MM.1S (cell line): ENCODE data around the gene SCN4B.

ENCODE experiments used
- DNase-seq: peaks from one replicate; pipeline ENCODE4 v3.0.0-alpha.2; 2015
- H2AFZ ChIP-seq: fragments of 300-600 bp; sonication (generic); 2 replicates; pipeline ENCODE4 v1.6.0; 2016; ENCODE audit warnings: antibody characterized with exemption, low read length
- H3F3A ChIP-seq: fragments of 300-600 bp; sonication (generic); 2 replicates; pipeline ENCODE4 v1.6.1; 2016; ENCODE audit warnings: mild to moderate bottlenecking, antibody characterized with exemption, low read length, moderate library complexity, mixed read lengths; ENCODE audit not compliant: insufficient read depth
- H3K27ac ChIP-seq: fragments of 300-600 bp; sonication (generic); 2 replicates; pipeline ENCODE4 v1.5.1; 2016; ENCODE audit warnings: mild to moderate bottlenecking, low read length
- H3K27me3 ChIP-seq: fragments of 300-600 bp; sonication (generic); replicated peaks from 2 replicates; pipeline ENCODE4 v1.6.0; 2016; ENCODE audit warnings: low read length; ENCODE audit not compliant: insufficient read depth
- H3K36me3 ChIP-seq: fragments of 300-600 bp; sonication (generic); replicated peaks from 2 replicates; pipeline ENCODE4 v1.6.1; 2016; ENCODE audit warnings: mild to moderate bottlenecking, low read length, mixed read lengths; ENCODE audit not compliant: insufficient read depth
- H3K4me1 ChIP-seq: fragments of 300-600 bp; sonication (generic); 2 replicates; pipeline ENCODE4 v1.6.1; 2016; ENCODE audit warnings: low read length, mixed read lengths
- H3K4me2 ChIP-seq: fragments of 300-600 bp; sonication (generic); 2 replicates; pipeline ENCODE4 v1.6.0; 2016; ENCODE audit warnings: low read depth, low read length
- H3K4me3 ChIP-seq: fragments of 300-600 bp; sonication (generic); 2 replicates; pipeline ENCODE4 v1.5.1; 2016; ENCODE audit warnings: low read length, mixed read lengths
- H3K79me2 ChIP-seq: fragments of 300-600 bp; sonication (generic); 2 replicates; pipeline ENCODE4 v1.6.1; 2016; ENCODE audit warnings: mixed run types, low read length, mixed read lengths
- H3K9ac ChIP-seq: fragments of 300-600 bp; sonication (generic); 2 replicates; pipeline ENCODE4 v1.6.1; 2016; ENCODE audit warnings: low read length, mixed read lengths
- H3K9me2 ChIP-seq: fragments of 300-600 bp; sonication (generic); replicated peaks from 2 replicates; pipeline ENCODE4 v1.6.1; 2016; ENCODE audit warnings: mild to moderate bottlenecking, low read length, mixed read lengths; ENCODE audit not compliant: insufficient read depth
- H3K9me3 ChIP-seq: fragments of 300-600 bp; sonication (generic); replicated peaks from 2 replicates; pipeline ENCODE4 v1.6.1; 2016; ENCODE audit warnings: mild to moderate bottlenecking, low read length, mixed read lengths; ENCODE audit not compliant: insufficient read depth
- H4K20me1 ChIP-seq: fragments of 300-600 bp; sonication (generic); 2 replicates; pipeline ENCODE4 v1.6.1; 2016; ENCODE audit warnings: mild to moderate bottlenecking, low read length, moderate library complexity, mixed read lengths; ENCODE audit not compliant: insufficient read depth
- CTCF ChIP-seq: fragments of 300-600 bp; sonication (generic); IDR thresholded peaks from 2 replicates; pipeline ENCODE4 v1.5.1; 2016; ENCODE audit warnings: antibody characterized with exemption, low read length, mixed read lengths
- EZH2 ChIP-seq: fragments of 300-600 bp; sonication (generic); optimal IDR thresholded peaks from 2 replicates; pipeline ENCODE3; 2017; ENCODE audit warnings: low read depth, mild to moderate bottlenecking, antibody characterized with exemption, low read length, mixed read lengths
- EZH2phosphoT487 ChIP-seq: fragments of 300-600 bp; sonication (generic); IDR thresholded peaks from 2 replicates; pipeline ENCODE4 v1.6.1; 2018; ENCODE audit warnings: antibody characterized with exemption, low read length

The SCN4B gene

DNA sequence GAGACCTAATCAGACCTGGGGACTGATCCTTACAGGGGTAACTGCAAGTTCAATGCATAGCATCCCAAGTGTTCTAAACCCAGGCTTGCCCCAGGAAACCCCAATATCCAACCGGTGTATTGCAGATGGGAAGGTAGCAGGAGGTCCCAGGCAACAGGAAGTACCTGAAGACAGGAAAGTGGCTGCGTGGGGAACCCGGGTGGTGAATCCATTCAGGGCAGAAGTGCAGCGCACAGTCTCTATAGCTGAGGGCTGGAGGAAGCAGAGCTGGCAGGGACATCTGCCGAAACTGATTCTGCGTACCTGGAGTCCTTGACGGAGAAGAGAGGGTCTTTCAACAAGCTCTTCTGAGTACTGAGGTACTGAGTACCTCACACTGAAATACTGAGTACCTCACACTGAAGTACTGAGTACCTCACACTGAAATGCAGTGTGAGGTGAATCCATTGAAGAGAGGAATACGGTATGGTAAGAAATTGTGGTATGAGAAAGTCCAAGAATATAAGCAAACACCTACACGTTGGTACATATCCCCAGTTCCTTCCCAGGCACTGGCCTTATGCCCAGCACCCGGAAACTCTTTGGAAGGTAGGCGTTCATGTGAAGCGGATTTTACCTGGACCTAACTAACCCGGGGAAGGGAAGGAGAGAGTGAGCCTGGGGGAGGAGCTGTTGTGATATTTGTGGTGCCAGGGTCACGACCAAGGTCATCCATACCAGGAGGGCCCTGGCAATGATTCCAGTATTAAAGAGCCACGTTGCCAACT lies 20.1 kb downstream of the SCN4B start:
- H3F3A ChIP-seq = no peaks in the 10 kb centered on the region
- no peak overlapping the region for H3K9ac ChIP-seq

GRCh38 chr11:118129471-118130172 lies 23.0 kb downstream of the SCN4B start:
- no peaks in the 10 kb centered on the region for H3F3A ChIP-seq
- H3K4me3 ChIP-seq = no peak overlapping the region
- TF ChIP-seq EZH2 = no peak
- TF ChIP-seq EZH2phosphoT487 = no peak
- no peak for TF ChIP-seq CTCF
- DNase-seq = no peak
- H3K27ac ChIP-seq = no peak overlapping the region
- no peaks in the 10 kb centered on the region for H4K20me1 ChIP-seq
- no peaks in the 10 kb centered on the region for H3K9me2 ChIP-seq
- no peak overlapping the region for H3K9ac ChIP-seq
- peaks cover 3% of the 10 kb centered on the region for H3K27me3 ChIP-seq
- no peaks in the 10 kb centered on the region for H3K9me3 ChIP-seq
- no peak overlapping the region for H2AFZ ChIP-seq
- no peaks in the 10 kb centered on the region for H3K36me3 ChIP-seq
- no peak overlapping the region for H3K4me2 ChIP-seq
- no peaks in the 10 kb centered on the region for H3K79me2 ChIP-seq
- no peaks in the 10 kb centered on the region for H3K4me1 ChIP-seq

More for the DNA sequence above, 20.1 kb downstream of the SCN4B start:
- H4K20me1 ChIP-seq = no peaks in the 10 kb centered on the region
- H3K4me2 ChIP-seq = no peak overlapping the region
- H3K9me2 ChIP-seq = no peaks in the 10 kb centered on the region
- no peaks in the 10 kb centered on the region for H3K36me3 ChIP-seq
- TF ChIP-seq CTCF (no peak), EZH2 (no peak), EZH2phosphoT487 (no peak)
- no peak overlapping the region for H2AFZ ChIP-seq
- no peak overlapping the region for H3K27ac ChIP-seq
- no peaks in the 10 kb centered on the region for H3K4me1 ChIP-seq
- no peak for DNase-seq
- H3K79me2 ChIP-seq = no peaks in the 10 kb centered on the region
- H3K4me3 ChIP-seq = no peak overlapping the region
- H3K9me3 ChIP-seq = no peaks in the 10 kb centered on the region
- peaks cover 12% of the 10 kb centered on the region for H3K27me3 ChIP-seq

- Histone ChIP-seq H2AFZ (no peak overlapping the region), H3K4me2 (no peak overlapping the region), H3K9me2 (no peaks in the 10 kb centered on the region), H3F3A (no peaks in the 10 kb centered on the region), H3K9ac (no peak overlapping the region), H3K4me1 (no peaks in the 10 kb centered on the region), H3K27me3 (no peaks in the 10 kb centered on the region), H3K79me2 (no peaks in the 10 kb centered on the region), H3K36me3 (no peaks in the 10 kb centered on the region), H3K9me3 (no peaks in the 10 kb centered on the region), H3K4me3 (no peak overlapping the region), H4K20me1 (no peaks in the 10 kb centered on the region), H3K27ac (no peak overlapping the region)
- TF ChIP-seq CTCF (no peak), EZH2phosphoT487 (no peak), EZH2 (no peak)
- DNase-seq = no peak
These were observed 23.7 kb downstream of the SCN4B start for GRCh38 chr11:118128721-118129470.
